ENCODE measurements around the gene SLC22A8. TPM values are rescaled to one million over a fixed set of nuclear protein-coding genes. Genes with fewer than 3 reads are reported as not detected.

SLC22A8 gene
- total RNA-seq, 4 donors from 2014 or later, result not detected

DNA sequence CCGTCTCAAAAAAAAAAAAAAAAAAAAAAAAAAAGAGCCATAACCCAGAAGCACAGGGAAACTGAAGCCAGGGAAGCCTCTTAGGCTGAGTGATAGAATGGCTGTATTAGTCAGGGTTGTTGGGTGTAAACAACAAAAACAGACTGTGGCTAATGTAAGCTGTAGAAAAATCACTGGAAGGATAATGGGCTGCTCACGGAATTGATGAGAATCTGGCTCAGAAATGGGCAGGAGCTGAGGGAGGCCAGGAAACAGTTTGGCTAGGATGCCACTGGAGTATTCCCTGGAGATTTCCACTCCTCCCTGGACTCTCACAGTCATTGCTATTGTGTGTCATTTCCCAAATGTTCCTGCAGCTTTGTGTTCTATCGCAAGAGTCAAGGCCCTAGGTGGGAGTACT lies 53.2 kb downstream of the SLC22A8 start:
- WGBS, 2 donors (ENCODE audit: low coverage in 1 of 2), result 65 to 71% methylated on average over 1 to 3 of the region's 3 CpGs
- in situ Hi-C loops (cut with MboI; ENCODE audit: low pct_ligation_motif_present in 1 of 4, low pct_unique_long_range_greater_than_20kb in 1 of 4, low sequenced_read_pairs in 3 of 4) (no loop called here), intact Hi-C loops (cut with DNase I; ENCODE audit: low total_unique reads) (no loop called here)
- peaks cover 4% of the 10 kb centered on the region for H3K27me3 ChIP-seq
- H3K4me3 ChIP-seq, result no peak overlapping the region
- H3K27ac ChIP-seq, result no peak overlapping the region
- H3K9me3 ChIP-seq, result no peaks in the 10 kb centered on the region
- DNase-seq, result no peak
- no peaks in the 10 kb centered on the region for H3K36me3 ChIP-seq
- H3K4me1 ChIP-seq, result peaks cover 0 to 16% (median 11%) of the 10 kb centered on the region in 4 donors
- TF ChIP-seq POLR2AphosphoS5 (IDR thresholded peaks at IDR 0.05) (no peak), EP300 (IDR thresholded peaks at IDR 0.05; ENCODE audit: low read depth) (no peak), POLR2A (IDR thresholded peaks at IDR 0.05) (no peak)
- TF ChIP-seq, protein P1, sequence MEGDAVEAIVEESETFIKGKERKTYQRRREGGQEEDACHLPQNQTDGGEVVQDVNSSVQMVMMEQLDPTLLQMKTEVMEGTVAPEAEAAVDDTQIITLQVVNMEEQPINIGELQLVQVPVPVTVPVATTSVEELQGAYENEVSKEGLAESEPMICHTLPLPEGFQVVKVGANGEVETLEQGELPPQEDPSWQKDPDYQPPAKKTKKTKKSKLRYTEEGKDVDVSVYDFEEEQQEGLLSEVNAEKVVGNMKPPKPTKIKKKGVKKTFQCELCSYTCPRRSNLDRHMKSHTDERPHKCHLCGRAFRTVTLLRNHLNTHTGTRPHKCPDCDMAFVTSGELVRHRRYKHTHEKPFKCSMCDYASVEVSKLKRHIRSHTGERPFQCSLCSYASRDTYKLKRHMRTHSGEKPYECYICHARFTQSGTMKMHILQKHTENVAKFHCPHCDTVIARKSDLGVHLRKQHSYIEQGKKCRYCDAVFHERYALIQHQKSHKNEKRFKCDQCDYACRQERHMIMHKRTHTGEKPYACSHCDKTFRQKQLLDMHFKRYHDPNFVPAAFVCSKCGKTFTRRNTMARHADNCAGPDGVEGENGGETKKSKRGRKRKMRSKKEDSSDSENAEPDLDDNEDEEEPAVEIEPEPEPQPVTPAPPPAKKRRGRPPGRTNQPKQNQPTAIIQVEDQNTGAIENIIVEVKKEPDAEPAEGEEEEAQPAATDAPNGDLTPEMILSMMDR (IDR thresholded peaks at IDR 0.05), result no peak

DNA sequence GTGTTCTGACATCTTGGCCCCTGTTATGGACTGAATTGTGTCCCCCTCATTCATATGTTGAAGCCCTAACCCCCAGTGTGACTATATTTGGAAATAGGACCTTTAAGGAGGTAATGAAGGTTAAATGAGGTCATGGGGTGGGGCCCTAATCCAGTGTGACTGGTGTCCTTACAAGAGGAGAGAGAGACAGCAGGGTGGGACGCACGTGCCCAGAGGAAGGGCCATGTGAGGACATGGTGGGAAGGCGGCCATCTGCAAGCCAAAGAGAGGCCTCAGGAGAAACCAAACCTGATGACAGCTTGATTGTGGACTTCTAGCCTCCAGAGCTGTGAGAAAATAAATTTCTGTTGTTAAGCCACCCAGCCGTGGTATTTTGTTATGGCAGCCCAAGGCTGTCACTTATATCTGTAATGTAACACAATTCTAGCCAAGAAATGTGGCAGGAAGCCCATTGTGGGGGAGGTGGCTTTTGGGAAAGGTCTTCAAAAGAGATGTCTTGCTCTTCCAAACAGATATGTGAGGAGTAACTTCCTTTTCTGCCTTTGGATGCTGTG lies 54.5 kb downstream of the SLC22A8 start:
- Histone ChIP-seq H3K4me3 (no peak overlapping the region), H3K4me1 (peaks cover 0 to 16% (median 11%) of the 10 kb centered on the region in 4 donors), H3K9me3 (no peaks in the 10 kb centered on the region), H3K27me3 (no peaks in the 10 kb centered on the region), H3K36me3 (no peaks in the 10 kb centered on the region), H3K27ac (no peak overlapping the region)
- TF ChIP-seq POLR2A (IDR thresholded peaks at IDR 0.05) (no peak), EP300 (IDR thresholded peaks at IDR 0.05; ENCODE audit: low read depth) (no peak), POLR2AphosphoS5 (IDR thresholded peaks at IDR 0.05) (no peak)
- TF ChIP-seq, protein P1 (IDR thresholded peaks at IDR 0.05), result no peak
- intact Hi-C loops (cut with DNase I; ENCODE audit: low total_unique reads) (no loop called here), in situ Hi-C loops (cut with MboI; ENCODE audit: low pct_ligation_motif_present in 1 of 4, low pct_unique_long_range_greater_than_20kb in 1 of 4, low sequenced_read_pairs in 3 of 4) (no loop called here)
- DNase-seq, result no peak
- 88% methylated on average over 4 of the region's 4 CpGs; no CpG with 5 or more reads in 1 of the 2 donors for WGBS, 2 donors (ENCODE audit: low coverage in 1 of 2)

DNA sequence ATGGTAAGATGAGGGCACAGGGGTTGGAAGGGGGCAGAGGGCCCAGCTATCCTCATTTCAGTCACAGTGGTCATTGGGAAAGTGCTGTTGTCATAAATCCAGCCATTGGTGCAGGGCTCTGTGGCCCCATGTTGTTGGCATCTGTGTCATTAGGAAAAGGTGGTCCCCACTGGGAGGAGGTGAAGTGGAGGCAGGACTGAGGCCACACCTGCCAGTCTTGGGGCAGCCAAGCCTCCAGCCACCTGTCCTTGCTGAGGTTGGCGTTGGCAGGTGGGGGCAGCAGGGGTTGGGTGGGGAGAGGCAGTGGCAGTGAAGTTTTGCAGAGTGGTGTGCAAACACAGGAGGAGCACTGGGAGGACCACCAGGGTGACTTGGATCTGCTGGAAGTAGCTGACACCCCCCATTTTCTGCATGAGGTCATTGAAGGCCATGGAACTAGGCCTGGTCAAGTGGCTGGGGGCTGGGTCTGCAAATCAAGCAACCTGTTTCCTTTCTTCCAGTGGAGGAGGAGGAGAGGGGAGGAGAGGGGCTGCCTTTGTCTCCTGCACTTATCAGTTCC lies 56.1 kb downstream of the SLC22A8 start:
- DNase-seq, result no peak
- intact Hi-C loops (cut with DNase I; ENCODE audit: low total_unique reads) (no loop called here), in situ Hi-C loops (cut with MboI; ENCODE audit: low pct_ligation_motif_present in 1 of 4, low pct_unique_long_range_greater_than_20kb in 1 of 4, low sequenced_read_pairs in 3 of 4) (no loop called here)
- Histone ChIP-seq H3K9me3 (no peaks in the 10 kb centered on the region), H3K27me3 (no peaks in the 10 kb centered on the region), H3K4me1 (peaks cover 0 to 16% (median 11%) of the 10 kb centered on the region in 4 donors), H3K4me3 (no peak overlapping the region), H3K27ac (peak overlapping the region in 2 of 4 donors; percentile 16 to 23), H3K36me3 (no peaks in the 10 kb centered on the region)
- WGBS, 2 donors (ENCODE audit: low coverage in 1 of 2), result 100% methylated on average over 1 of the region's 1 CpG; no CpG with 5 or more reads in 1 of the 2 donors
- TF ChIP-seq POLR2A (IDR thresholded peaks at IDR 0.05) (no peak), EP300 (IDR thresholded peaks at IDR 0.05; ENCODE audit: low read depth) (no peak), POLR2AphosphoS5 (IDR thresholded peaks at IDR 0.05) (no peak)
- TF ChIP-seq, protein P1 (IDR thresholded peaks at IDR 0.05), result no peak

DNA sequence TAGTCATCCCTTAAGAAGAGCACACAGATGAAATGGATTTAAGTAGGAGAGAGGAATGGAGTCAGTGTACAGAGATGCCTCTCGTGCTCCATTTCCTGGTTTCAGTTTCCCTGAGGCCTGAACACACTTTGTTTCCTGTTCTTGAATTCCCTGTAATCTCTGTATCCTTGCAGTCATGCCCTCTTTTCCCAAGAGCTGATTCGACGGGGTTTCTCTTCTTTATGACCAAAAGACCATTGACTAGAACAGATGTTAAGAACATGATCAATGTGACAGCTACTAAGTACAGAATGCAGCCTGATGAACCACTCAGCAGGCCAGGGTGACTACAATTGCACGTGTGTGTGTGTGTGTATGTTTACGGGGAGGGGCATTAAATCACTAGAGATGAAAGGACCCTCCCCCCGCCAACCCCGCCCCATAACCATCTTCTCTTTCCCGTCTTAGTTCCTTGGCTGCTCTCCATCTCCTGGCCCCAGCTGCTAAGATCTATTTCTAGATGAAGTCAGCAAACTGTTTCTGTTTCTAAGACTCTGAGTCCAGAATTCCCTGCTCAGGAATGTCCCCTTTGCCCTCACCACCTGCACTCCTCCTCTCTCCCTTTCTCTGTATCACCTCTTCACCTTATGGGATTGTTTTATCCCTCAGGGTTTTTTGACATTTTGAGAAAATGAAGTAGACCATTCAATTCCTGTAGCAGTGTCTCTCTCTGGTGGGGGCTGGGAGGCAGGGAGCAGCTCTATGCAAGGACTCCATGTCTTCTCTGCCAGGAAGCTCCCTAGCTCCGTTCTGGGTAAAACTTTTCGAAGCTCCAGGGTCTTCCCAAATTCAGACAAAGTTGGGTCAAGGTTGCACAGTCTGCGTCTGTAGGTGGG lies 56.9 kb downstream of the SLC22A8 start:
- H3K27me3 ChIP-seq, result no peaks in the 10 kb centered on the region
- H3K9me3 ChIP-seq, result no peaks in the 10 kb centered on the region
- peaks cover 0 to 16% (median 11%) of the 10 kb centered on the region in 4 donors for H3K4me1 ChIP-seq
- peak overlapping the region; percentile 16 to 44 (median 31) for H3K27ac ChIP-seq
- DNase-seq, result peak; percentile 30
- TF ChIP-seq POLR2AphosphoS5 (IDR thresholded peaks at IDR 0.05), result no peak
- no peak for TF ChIP-seq POLR2A (IDR thresholded peaks at IDR 0.05)
- no peak for TF ChIP-seq EP300 (IDR thresholded peaks at IDR 0.05; ENCODE audit: low read depth)
- TF ChIP-seq, protein P1 (IDR thresholded peaks at IDR 0.05), result no peak
- no peak overlapping the region for H3K4me3 ChIP-seq
- WGBS, 2 donors (ENCODE audit: low coverage in 1 of 2), result 23 to 26% methylated on average over 10 to 11 of the region's 11 CpGs
- in situ Hi-C loops (cut with MboI; ENCODE audit: low pct_ligation_motif_present in 1 of 4, low pct_unique_long_range_greater_than_20kb in 1 of 4, low sequenced_read_pairs in 3 of 4), result no loop called here
- intact Hi-C loops (cut with DNase I; ENCODE audit: low total_unique reads), result no loop called here
- H3K36me3 ChIP-seq, result no peaks in the 10 kb centered on the region
